Prostate gland (tissue), 2 donors: ENCODE results near the gene ANGPTL2.

Source experiments
- CTCF ChIP-seq, 4 experiments: fragments of 200-600 bp in 2 of 4; fragments of 450-650 bp in 2 of 4; sonication (generic) in 2 of 4; IDR thresholded peaks; 1 replicate in 3 of 4; 2 replicates in 1 of 4; pipeline ENCODE4 v1.5.1; 2016 to 2019; ENCODE audit warnings: antibody characterized with exemption in 4 of 4, mild to moderate bottlenecking in 2 of 4, moderate library complexity in 2 of 4
- POLR2A ChIP-seq: fragments of 450-650 bp; IDR thresholded peaks from one replicate; pipeline ENCODE4 v1.6.1; 2016; ENCODE audit warnings: antibody characterized with exemption, mild to moderate bottlenecking
- POLR2AphosphoS5 ChIP-seq: sonication (generic); formaldehyde crosslinking; IDR thresholded peaks from one replicate; pipeline ENCODE4 v1.6.1; 2017; ENCODE audit warnings: antibody characterized with exemption

GRCh38 chr9:127058645-127059021, 63.8 kb downstream of the ANGPTL2 start:
- TF ChIP-seq CTCF (IDR thresholded peaks at IDR 0.05) (no peak), POLR2AphosphoS5 (no peak), POLR2A (no peak)
